ENCODE results near the gene SPAG6.

The SPAG6 gene

DNA sequence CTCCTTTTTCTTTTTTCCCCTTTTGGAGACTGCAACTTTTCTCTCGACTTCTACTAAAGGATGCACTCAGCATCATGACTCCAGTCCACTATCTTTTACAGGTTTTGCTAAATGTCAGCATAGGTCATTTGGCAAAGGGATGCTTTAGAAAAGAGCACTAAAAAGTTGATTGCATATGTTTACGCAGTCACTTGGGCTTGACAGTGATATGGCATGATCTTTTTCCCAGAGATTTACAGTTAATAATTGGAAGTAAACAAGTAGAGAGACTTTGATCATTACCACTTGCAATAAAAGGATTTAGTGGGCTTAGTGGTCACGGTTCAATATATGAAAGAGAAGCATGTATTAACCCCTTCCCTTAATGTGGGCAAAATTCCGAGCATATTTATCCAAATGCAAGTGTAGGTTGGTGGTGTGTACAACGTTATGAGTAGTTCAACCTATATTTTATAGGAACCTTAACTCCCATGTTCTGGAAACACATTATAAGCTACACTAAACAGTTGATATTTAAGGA is 22.6 kb upstream of the SPAG6 start:
- no peak for DNase-seq

DNA sequence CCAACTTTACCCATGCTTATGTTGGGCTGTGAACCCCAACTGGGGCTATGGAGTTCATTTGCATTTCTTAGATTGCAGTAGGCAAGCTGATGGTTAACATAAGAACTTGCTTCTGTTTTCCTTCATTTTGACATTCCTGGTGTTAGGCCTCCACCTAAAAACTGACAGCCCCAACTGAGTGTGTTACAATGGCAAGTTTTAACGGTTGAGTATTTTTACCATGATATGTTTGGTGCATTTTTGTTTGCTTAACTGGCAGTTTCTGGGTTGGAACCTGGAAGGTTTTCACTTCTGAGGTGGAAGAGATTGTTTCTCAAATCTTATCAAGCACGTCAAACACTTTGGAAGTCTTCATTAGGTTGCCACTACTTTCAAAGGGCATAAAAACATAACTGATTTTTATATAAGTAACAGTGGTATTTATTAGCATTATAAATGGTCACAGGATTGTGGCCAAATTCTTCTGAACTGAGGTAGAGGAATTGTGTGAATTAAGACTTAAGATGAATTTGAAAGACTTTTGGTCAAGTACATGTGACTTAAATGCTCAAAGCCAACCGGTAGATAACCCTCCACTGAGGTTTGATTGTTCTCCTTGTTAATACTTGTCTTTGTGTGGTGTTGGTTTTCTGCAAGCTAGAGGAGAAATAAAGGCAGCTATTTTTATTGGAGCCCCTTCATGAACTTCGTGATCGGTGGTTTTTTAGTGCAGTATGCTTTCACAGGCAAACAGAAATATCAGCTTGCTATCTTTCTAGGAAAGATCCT is 21.6 kb upstream of the SPAG6 start:
- DNase-seq = no peak

DNA sequence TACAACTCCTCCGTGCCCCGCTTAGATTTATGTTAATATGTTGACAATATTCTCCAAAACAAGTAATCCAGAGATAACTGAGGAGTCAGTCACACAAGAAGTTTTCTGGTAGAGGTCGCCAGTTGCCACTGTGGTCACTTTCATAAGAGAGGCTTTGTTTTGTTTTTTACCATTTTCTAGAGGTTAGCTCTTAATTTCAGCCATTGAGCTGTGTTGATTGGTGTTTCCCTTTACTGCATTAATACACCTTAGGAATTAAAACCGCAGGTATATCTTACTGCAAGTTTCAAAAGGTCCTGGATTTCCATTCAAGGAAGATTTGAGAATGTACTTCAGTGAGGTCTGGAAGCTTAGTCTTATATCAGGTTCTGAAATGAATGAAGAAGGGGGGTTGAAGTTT is 20.9 kb upstream of the SPAG6 start:
- DNase-seq = no peak

DNA sequence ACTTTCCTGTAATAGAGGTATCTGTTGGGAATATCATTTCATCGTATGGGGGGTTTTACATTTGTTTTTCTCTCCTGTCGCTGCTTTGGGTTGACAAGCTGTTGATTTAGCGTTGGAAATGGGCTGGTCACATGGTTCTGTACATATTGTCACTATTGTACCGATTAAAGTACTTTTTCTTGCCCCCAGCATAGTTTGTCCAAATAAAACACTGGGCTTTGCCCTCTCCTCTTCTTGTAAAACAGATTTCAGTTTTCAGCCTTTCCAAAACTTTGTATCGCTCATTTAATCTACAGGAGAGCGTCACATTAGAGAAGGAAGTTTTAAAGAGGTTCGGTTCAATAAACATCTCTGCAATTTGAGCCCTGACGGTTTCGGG is 20.4 kb upstream of the SPAG6 start:
- DNase-seq = no peak

DNA sequence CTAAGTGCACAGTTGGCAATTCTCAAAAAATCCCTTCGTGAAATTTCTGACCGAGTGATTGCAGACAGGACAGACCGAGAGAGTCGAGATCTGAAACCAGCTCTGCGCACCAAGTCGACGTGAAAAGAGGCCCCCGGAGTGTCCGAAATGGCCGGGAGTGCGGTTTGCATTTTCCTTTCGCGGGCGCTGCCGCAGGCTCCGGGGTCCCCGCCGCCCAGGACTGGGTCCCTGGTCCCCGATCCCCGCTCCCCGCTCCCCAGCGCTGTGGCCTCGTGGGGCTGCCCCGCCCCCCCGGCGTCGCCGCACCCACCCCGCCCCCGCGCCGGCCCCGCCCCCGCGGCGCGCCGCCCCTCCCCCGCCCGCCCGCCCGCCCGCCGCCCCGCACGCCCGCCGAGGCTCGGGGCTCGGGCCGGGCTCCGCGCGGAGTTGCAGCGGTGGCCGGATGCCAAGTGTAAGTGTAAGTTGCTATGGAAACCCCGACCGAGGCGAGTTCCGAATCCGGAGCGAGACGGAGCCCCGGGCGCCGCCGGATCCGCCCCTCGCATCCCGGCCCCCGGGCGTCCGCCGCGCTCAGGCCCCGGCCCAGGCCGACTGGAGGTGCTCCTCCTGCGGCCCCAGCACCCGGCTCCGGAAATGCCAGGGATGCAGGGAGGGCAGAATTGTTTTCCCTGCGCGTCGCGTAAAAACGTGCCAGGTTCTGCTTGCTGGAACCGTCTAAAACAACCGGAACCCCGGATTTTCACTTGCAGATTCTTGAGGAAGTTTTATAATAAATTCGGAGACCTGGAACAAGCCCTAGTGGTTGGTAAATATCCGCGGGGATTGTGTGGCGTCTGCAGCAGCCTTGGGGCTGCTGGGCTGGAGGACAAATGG is 19.8 kb upstream of the SPAG6 start:
- DNase-seq = peak; percentile 66

DNA sequence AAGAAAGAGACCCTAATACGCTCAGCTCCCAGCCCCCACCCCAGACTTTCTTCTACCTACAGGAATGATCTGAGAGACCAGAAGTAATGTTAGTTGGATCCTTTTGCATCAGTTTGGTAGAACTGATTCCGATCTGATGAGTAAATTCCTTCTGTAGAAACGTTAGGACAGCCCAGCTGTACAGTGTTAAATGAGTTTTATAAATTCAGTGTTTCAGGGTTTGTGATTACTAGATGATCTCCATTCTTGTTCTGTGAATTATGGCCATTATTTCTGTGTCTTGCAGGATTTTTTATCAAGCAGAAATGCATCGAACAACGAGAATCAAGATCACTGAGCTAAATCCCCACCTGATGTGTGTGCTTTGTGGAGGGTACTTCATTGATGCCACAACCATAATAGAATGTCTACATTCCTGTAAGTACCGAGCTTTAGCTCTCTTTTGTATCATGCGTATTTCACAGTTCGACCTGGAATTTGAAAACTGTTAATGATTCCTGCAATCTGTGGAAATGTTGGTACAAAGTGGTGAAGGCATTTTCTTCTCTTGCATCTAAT is 19.1 kb upstream of the SPAG6 start:
- no peak for DNase-seq

DNA sequence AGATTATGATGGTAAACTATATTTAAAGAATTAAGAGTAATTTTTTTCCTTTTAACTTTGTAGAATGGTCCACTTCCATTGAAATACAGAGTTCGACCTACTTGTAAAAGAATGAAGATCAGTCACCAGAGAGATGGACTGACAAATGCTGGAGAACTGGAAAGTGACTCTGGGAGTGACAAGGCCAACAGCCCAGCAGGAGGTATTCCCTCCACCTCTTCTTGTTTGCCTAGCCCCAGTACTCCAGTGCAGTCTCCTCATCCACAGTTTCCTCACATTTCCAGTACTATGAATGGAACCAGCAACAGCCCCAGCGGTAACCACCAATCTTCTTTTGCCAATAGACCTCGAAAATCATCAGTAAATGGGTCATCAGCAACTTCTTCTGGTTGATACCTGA is 16.1 kb upstream of the SPAG6 start:
- DNase-seq = no peak

DNA sequence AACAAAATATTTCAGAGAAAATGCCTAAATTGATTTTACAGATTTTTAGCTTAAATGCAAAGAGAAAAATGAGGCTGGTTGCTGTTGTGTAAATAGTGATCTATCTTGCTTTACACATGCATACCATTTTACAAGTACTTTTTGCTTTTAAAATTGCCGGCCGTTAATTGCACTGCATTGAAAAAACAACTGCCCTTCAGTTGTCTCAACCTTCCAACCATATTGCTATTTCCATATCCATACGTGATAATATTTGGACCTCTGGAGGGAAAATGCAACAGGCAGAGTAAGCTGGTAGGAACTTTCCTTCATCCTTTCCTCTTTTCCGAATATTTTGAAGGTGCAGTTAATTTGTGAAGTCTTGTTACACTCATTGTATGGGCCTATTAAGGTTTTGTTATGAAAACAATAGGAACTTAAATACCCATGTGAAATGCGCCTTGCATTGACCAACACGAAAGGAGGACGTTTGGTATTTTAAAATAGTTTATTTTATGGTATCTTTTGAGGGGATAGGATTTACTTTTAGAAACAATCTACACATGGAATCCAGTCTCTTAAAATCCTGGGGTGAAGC is 13.1 kb upstream of the SPAG6 start:
- DNase-seq = no peak

DNA sequence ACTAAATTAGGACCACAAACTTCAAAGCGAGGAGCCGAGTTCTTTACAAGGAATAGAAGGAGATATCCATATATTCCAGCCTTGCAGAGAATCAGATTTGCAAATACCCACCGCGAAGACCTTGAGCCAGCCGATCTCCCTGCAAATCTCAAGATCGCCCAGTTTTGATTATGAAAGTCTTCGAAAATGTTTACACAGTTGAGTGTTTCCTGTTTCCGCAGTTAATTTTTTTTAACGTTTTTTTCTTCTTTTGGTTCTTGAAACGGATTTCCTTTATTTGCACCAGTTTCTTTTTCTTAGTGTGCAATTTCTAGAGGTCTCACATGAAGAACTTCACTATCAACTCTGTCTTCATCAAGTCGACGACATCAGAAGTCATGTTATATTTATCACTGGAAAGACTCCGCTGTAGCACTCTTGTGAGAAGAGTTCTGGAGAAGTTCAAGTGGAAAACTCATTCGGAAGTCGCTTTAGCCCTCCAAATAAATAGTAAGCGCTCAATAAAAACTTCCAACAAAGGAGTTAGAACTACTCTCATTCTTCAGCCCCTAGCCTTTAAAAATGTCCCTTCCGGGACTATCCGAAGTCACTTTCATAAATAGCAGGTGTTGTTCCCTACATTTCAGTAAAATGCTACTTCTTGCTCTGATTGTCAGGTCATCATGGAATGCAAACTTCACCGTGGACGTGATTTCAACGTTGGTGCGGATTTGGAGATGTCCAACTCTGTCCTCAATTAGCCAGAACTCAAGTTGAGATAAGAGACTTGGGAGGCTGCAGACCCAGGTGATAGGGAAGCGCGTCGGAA is 11.9 kb upstream of the SPAG6 start:
- no peak for DNase-seq

DNA sequence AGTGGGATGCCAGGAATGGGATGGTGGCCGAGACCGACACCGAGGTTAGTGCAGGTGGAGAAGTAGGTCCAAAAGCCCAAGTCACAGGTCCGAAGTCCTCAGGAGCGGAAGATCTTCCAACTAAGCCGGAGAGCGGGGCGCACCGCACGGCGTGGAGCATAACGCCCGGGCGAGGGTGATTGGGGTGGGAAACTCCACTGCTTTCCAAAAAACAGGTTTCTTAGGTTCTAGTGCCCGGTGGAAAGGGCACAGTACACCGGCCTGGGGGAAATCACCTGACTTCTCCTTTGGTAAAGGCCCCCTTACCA is 11.4 kb upstream of the SPAG6 start:
- no peak for DNase-seq

DNA sequence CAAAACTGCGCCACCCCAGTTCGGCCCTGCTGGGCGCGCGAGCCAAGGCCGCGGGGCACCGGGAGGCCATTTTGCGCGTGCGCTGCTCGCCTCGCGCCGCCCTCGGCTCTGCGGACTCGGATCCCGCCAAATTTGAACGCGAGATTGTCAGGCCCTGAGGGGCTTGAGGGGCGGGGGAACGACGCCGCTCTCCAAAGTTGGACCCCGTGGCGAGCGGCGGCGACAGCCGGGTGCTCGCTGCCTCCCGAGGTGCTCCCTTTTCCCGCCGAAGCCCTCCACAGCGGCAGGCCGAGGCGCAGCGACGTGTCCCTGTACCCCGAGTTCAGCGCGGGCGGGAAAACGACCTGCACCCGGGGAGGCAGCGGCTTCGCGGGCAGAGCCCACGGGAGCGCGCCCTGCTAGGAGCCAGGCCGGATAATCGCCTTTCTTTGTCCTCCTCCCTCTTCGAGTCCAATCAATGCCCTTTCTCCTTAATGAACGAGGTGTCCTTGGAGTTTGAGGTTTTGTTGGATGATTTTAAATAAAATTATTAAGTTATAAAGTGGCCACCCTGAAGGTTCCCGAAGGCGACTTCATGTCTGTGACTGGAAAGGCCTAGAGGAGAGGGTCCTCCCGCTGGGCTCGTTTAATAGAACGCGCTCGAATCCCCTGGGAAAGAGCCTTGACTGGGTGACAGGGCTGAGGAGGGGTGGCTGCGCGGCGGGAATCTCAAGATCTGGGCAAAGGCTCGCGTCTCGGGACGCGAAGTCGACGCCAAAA is 10.7 kb upstream of the SPAG6 start:
- no peak for DNase-seq

DNA sequence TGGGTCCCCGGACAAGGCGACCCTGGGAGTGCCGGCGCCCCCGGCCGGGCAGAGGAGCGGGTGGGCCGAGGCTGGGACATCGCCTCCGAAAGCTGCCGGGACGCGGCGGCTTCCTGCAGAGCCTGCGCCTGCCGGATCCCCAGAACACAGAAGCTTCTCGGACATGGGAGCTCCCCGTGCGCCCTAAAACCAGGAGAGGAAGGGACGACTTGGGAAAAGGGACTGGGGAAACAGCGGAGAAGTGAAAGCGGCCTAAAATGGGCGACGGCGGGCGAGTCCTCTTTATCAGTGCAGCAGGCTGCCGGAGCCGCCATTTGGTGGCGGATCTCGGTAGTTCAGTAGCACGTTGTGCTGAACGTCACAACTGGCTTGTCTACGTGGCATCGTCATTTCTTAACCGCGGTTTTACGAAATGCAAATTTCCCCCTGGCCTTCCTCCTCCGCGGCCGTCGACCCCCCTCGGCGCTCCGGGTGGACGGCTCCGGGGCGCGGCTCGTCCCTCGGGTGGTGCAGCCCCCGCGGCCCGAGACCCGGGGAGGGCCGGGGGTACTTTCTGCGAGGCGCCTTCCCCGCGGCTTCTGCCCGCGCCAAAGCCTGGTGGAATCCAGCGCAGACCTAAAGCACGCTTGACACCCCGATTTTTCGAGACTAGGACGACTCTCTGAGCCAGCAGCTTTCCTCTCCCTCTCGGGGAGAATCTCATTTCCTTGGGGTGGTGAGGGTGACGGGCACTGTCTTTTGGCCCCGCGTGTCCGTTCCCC is 9.9 kb upstream of the SPAG6 start:
- DNase-seq = peak; percentile 73

DNA sequence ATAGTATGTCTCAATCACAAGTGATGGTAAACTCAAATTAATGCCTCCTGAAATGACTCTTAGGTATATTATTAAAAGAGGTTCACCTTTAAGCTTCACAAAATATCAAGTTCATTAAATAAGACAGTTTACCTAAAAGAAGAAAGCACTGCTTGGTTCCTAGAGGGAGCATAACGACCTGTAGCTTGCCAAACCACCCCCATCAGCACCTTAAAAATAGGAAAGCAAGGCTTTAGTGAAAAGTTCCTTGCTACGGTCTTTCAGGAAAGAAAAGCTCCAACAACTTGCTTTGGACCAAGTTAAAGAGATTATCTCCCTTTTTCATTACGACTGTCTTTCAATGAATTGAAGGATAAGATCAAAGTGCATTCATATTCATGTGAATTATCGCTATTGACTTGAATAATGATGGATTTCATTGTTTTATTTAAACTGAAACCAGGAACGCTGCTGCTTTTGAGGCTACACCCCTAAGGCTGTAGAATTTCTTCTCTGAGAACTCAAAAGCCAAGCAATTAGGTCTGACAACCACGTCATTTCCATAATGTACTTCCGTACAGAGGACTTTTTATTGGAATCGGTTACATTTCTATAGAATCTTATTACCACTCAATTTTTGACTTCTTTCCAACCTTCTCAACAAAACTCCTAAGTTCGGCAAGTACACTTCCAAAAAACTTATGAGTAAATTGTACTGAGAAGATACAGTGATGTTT is 7.0 kb upstream of the SPAG6 start:
- no peak for DNase-seq

DNA sequence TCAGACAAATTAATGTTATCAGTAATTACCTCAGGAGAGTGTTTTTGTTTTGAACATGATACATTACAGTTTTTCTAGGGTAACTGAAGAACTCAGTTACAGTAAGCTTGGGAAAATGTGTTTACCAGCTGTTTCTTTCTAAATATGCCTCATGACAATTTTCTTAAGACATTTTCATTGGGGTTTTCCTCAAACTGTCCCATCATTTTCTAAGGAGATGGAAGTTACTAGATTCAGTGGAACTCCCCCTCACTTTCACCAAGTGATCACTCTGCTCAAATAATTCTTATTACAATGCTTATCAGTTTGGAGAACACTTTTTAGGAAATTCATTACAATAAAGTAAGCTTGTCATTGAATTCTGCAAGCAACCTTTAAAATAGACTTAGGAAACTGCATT is 6.4 kb upstream of the SPAG6 start:
- DNase-seq = no peak

DNA sequence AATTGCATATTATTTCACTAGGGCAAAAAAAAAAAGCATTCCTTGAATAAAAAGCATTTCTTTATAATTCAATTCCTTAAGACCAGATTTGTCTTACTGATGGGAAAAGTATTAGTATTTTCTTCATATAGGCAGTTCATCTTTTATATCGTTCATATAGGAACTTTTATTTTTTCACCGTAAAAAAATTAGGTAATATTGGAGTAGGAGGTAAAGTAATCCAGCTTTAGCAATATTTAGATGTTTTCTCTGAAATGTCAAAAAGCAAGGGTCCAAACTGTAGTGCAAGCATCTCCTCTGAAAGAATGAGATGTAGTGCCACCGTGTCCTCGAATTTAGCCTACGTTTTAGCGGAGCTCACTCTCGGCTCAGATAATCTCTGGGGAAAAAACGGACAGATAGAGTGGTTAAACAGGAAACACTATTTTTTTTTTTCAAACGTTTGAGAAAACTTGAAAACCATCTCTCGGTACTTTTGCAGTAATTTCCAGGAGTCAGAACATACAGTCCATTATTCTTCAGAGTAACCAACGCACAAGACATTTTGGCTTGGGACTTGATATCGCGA is 5.5 kb upstream of the SPAG6 start:
- no peak for DNase-seq

DNA sequence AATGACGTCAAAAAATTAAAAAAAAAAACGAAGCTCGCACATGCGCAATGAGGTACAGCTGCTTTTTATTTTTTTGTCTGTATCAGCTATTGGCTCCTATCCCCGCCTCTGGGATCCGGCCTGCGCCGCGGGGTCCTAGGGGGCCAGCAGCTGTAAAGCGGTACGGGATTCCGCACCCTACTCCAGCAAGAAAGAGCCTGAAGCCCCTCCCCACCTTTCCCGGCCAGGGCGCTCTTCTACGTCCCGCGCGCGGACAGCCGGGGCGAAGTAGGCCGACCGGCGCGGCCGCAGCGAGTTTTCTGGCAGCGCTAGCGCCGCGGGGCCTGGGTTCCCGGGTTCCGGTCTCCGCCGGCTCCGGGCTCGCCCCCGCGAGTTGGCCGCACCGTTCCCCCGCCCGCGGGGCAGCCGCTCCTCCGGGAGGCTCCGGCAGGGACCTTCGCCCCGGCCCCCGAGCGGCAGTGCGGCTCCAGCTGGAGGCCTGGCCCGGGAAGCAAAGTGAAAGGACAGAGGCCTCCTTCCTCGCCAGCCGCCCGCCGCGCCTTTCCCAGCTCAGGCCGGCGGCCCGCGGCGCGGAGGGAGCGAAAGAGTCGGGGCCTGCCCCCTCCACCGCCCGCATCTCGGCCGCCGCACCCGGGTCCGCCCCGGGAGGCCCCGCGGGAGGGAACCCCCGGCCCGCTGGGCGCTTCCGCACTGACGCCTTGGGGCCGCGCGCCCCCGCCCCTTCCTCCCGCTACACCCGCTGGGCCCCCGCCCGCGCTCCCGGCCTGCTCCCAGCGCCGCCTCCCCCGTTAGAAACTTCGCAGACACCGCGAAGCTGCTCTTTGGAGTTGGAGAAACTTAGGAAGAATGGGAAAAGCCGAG is 4.7 kb upstream of the SPAG6 start:
- peak; percentile 53 for DNase-seq

DNA sequence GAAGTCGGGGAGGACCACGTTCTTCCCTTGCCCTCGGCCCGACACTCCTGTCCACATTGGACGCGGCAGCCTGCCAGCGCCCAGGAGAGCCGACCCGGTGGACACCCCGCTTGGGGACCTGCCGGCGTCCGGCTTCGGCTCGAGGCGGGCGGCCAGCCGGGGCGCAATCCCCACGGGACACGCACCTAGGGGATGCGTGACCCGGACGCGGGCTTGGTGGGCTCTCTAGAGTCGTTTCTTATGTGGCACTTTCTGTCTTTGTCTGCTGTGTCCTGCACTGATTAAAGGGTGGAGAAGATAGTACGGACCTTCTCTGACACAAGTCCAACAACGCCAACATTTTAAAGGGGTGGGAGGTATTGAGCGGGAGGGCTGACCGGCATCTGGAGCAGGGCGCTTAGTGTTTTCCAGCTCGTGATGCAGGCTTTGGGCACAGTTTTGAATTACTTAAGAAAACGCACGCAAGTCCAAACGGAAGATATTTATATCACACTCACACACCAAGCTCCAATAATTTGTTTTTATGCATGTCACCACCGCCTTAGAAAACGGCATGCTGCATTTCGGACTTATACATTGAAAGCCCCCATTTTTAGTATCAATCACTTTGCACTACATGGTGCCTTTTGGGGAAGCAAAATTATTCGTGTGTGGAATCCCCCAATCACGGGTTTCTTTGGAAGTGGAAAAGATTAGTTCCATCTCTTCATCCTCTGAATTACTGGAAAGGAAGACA is 3.9 kb upstream of the SPAG6 start:
- no peak for DNase-seq

DNA sequence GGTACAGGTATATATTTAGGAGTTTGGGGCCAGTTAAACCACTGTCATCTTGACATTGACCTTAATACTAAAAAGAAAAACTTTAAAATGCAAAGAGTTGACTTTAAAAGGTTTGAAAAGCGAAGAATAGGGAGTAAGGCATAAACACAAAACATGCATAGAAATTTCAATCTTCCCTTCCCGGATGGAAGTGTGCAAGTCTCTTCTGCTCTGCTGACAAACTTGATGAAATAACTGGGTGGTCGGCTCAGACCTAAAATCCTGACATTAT is 3.4 kb upstream of the SPAG6 start:
- no peak for DNase-seq

DNA sequence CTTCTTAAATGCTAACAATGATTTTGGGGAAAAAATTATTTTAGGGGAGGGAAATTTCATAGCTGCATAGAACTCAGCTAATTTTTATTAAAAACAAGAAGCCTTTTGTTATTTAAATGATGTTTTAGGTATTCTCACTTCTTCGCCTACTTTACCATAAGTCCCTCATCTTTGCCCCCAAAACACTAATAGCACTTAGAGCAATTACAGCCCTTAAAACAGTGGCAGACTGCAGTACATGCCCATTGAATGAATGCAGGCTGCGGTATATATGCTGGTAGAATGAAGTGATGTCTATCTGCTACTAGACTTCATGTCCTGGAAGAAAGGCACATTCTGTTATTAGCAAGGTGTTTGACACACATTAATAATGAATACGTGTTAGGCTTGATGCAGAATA is 2.9 kb upstream of the SPAG6 start:
- DNase-seq = no peak

Measured in stimulated activated CD4-positive, alpha-beta T cell treated with anti-CD3 and anti-CD28 coated beads, Interleukin-1b, Interleukin-23, amount 100 ng/mL, for 48 hours (primary cell).